HepG2 (cell line): Measurements from ENCODE around the gene GPT2. TPM values are rescaled to one million over a fixed set of nuclear protein-coding genes. Genes with fewer than 3 reads are reported as not detected.

Experiments
- ARID4A ChIP-seq: sonication (generic); formaldehyde crosslinking; IDR thresholded peaks from 2 replicates; pipeline ENCODE4 v1.5.0; 2020; ENCODE audit warnings: mild to moderate bottlenecking, missing genetic modification reagents, borderline replicate concordance
- BCL3 ChIP-seq: sonication (generic); formaldehyde crosslinking; IDR thresholded peaks from 2 replicates; pipeline ENCODE4 v1.5.1; 2020; ENCODE audit warnings: mild to moderate bottlenecking, missing genetic modification reagents, moderate library complexity
- CSRNP2 ChIP-seq: sonication (generic); formaldehyde crosslinking; conservative IDR thresholded peaks from 2 replicates; pipeline ENCODE4 v1.8.0; 2022; ENCODE audit warnings: low read depth, missing genetic modification reagents
- DNMT1 ChIP-seq: sonication (generic); formaldehyde crosslinking; IDR thresholded peaks from 2 replicates; pipeline ENCODE4 v1.5.1; 2020; ENCODE audit warnings: mild to moderate bottlenecking, missing genetic modification reagents
- FOXK1 ChIP-seq: sonication (generic); formaldehyde crosslinking; IDR thresholded peaks from 2 replicates; pipeline ENCODE4 v1.4.0; 2020; ENCODE audit warnings: low read depth, missing genetic modification reagents, borderline replicate concordance
- GZF1 ChIP-seq: sonication (generic); formaldehyde crosslinking; IDR thresholded peaks from 2 replicates; pipeline ENCODE4 v1.5.1; 2020; ENCODE audit warnings: mild to moderate bottlenecking, missing genetic modification reagents
- HDAC2 ChIP-seq: sonication (generic); formaldehyde crosslinking; IDR thresholded peaks from 2 replicates; pipeline ENCODE4 v1.4.0; 2020; ENCODE audit warnings: missing genetic modification reagents
- HOXA3 ChIP-seq: sonication (generic); formaldehyde crosslinking; IDR thresholded peaks from 2 replicates; pipeline ENCODE4 v1.5.0; 2020; ENCODE audit warnings: missing genetic modification reagents
- IRF9 ChIP-seq: sonication (generic); formaldehyde crosslinking; IDR thresholded peaks from 2 replicates; pipeline ENCODE4 v1.8.0; 2022; ENCODE audit warnings: missing genetic modification reagents, mild to moderate bottlenecking, borderline replicate concordance
- NFIB ChIP-seq: sonication (generic); formaldehyde crosslinking; IDR thresholded peaks from 2 replicates; pipeline ENCODE4 v1.9.0; 2021; ENCODE audit warnings: missing genetic modification reagents, mild to moderate bottlenecking, borderline replicate concordance
- NFKBIZ ChIP-seq: IDR thresholded peaks from 2 replicates; pipeline ENCODE4 v1.6.1; 2018; ENCODE audit warnings: missing genetic modification reagents, missing compliant biosample characterization
- POLR2AphosphoS2 ChIP-seq: IDR thresholded peaks from 2 replicates; pipeline ENCODE4 v1.6.1; 2011; ENCODE audit warnings: low read depth, low read length, improper control_type of control experiment
- TBX3 ChIP-seq: fragments of 450-650 bp; IDR thresholded peaks from 2 replicates; pipeline ENCODE4 v1.6.1; 2017; ENCODE audit warnings: antibody characterized with exemption, mild to moderate bottlenecking, inconsistent platforms, borderline replicate concordance
- ZBTB38 ChIP-seq: sonication (generic); formaldehyde crosslinking; IDR thresholded peaks from 2 replicates; pipeline ENCODE4 v1.5.1; 2020; ENCODE audit warnings: mild to moderate bottlenecking, missing genetic modification reagents
- ZBTB8A ChIP-seq: sonication (generic); formaldehyde crosslinking; IDR thresholded peaks from 2 replicates; pipeline ENCODE4 v1.4.0; 2020; ENCODE audit warnings: mild to moderate bottlenecking, low read depth, missing genetic modification reagents, borderline replicate concordance
- ZGPAT ChIP-seq: IDR thresholded peaks from 2 replicates; pipeline ENCODE4 v1.6.1; 2016; ENCODE audit warnings: mild to moderate bottlenecking
- ZNF282 ChIP-seq: fragments of 450-650 bp; IDR thresholded peaks from 2 replicates; pipeline ENCODE4 v1.6.1; 2018; ENCODE audit not compliant: partially characterized antibody
- ZNF34 ChIP-seq: sonication (generic); formaldehyde crosslinking; IDR thresholded peaks from 2 replicates; pipeline ENCODE4 v1.4.0; 2020; ENCODE audit warnings: mild to moderate bottlenecking, missing genetic modification reagents, borderline replicate concordance
- ZNF674 ChIP-seq: sonication (generic); formaldehyde crosslinking; IDR thresholded peaks from 2 replicates; pipeline ENCODE4 v1.5.0; 2020; ENCODE audit warnings: low read depth, mild to moderate bottlenecking, missing genetic modification reagents
- ZNF75D ChIP-seq: sonication (generic); formaldehyde crosslinking; IDR thresholded peaks from 2 replicates; pipeline ENCODE4 v1.8.1; 2023; ENCODE audit warnings: missing genetic modification reagents, mild to moderate bottlenecking, borderline replicate concordance
- polyA plus RNA-seq, 8 experiments: library from polyadenylated mRNA; depleted of rRNA in 3 of 8; stranded (reverse) in 7 of 8; unstranded in 1 of 8; fragments of >200 nt; fragmentation: Illumina TruSeq in 4 of 8; extraction: Trizol in 4 of 8; gene quantifications; 2 replicates each; pipeline versions ENCODE4 v1.2.1 to v1.2.3, GENCODE V29; 2011 to 2016; ENCODE audit warnings: low read depth in 4 of 8, missing spikeins in 1 of 8, mixed read lengths in 1 of 8; ENCODE audit not compliant: insufficient read depth in 1 of 8
- total RNA-seq, 5 experiments: library from RNA; depleted of rRNA; stranded (reverse); fragments of >200 nt; fragmentation: Illumina TruSeq; extraction: Trizol; gene quantifications; 2 replicates each; pipeline ENCODE4 v1.2.3, GENCODE V29; 2016; ENCODE audit warnings: low read depth in 1 of 5

Gene GPT2
- total and polyA plus RNA-seq, 2 of the 13 experiments (the other 11 are each of a cell fraction or from before 2014, with no cell fraction given), result 138 to 267 TPM

- TF ChIP-seq ZBTB38 (CRISPR knock-in tag) (peak; percentile 18; the same call in 1 of the 2 replicates), ZNF75D (no peak), ZNF34 (CRISPR knock-in tag) (no peak), POLR2AphosphoS2 (peak; percentile 60; the same call in 1 of the 2 replicates), DNMT1 (CRISPR knock-in tag) (no peak), FOXK1 (CRISPR knock-in tag) (no peak), ZBTB8A (CRISPR knock-in tag) (no peak), HDAC2 (no peak), NFIB (CRISPR knock-in tag) (no peak), NFKBIZ (CRISPR knock-in tag) (no peak), HOXA3 (CRISPR knock-in tag) (no peak), ZGPAT (CRISPR knock-in tag) (no peak), ZNF282 (no peak), TBX3 (no peak), BCL3 (CRISPR knock-in tag) (no peak), IRF9 (CRISPR knock-in tag) (no peak), GZF1 (no peak), ZNF674 (0 out of 2 replicates have a peak, but pooled peaks have one; percentile 46), ARID4A (CRISPR knock-in tag) (no peak), CSRNP2 (CRISPR knock-in tag) (no peak)
Measured at GRCh38 chr16:46923513-46924295, 39.5 kb downstream of the GPT2 start (continued).
